ENCODE results near the gene ABHD16B.
"Not testable (repeated sequence)": the region's sequence is repeated elsewhere in the genome, so short reads cannot be mapped to it uniquely, and the experiment has no call there.

Gene ABHD16B

DNA sequence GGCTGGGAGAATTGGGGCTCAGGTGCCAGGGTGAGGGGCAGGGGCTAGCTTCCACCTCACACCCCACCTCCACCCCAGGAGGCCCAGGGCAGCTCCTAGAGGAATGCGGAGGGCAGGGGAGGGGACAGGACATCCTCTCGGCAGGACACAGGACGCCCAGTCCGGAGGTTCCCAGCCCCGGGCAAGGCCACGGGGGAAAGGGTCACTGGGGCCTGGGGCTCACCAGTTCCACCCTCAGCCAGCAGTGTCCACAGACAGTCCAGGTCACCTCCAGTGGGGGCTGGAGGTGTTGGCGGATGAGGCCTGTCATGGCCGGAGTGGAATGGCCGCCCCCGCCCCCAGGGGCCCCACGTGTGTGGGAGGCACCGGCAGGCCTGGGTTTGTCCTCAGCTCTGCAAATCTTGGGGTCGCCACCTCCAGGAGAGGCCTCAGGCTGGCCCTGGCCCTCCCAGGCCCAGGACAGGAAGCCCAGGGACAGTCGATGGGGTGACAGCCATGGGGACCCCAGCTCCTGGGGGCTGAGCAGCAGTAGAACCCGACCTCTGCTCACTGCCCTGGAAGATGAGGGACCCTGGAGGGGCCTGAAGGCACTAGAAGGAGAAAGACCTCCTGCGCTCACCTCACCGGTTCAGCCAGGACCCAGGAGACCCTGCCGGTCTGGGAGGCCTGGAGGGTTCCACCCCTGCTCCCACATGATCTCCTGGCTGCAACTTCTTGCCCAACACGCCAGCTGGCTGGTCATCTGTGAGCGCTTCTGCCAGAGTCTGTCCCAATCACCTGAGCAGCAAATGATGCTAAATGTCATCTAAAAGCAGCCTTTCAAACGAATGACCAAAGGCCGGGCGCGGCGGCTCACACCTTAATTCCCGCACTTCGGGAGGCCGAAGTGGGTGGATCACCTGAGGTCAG is 13.0 kb upstream of the ABHD16B start:
- H3K4me3 ChIP-seq (ENCODE audit: low read depth, low read length) = no peak overlapping the region
- TF ChIP-seq, protein P1, sequence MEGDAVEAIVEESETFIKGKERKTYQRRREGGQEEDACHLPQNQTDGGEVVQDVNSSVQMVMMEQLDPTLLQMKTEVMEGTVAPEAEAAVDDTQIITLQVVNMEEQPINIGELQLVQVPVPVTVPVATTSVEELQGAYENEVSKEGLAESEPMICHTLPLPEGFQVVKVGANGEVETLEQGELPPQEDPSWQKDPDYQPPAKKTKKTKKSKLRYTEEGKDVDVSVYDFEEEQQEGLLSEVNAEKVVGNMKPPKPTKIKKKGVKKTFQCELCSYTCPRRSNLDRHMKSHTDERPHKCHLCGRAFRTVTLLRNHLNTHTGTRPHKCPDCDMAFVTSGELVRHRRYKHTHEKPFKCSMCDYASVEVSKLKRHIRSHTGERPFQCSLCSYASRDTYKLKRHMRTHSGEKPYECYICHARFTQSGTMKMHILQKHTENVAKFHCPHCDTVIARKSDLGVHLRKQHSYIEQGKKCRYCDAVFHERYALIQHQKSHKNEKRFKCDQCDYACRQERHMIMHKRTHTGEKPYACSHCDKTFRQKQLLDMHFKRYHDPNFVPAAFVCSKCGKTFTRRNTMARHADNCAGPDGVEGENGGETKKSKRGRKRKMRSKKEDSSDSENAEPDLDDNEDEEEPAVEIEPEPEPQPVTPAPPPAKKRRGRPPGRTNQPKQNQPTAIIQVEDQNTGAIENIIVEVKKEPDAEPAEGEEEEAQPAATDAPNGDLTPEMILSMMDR (IDR thresholded peaks at IDR 0.05; ENCODE audit: low read depth, low read length) = no peak

DNA sequence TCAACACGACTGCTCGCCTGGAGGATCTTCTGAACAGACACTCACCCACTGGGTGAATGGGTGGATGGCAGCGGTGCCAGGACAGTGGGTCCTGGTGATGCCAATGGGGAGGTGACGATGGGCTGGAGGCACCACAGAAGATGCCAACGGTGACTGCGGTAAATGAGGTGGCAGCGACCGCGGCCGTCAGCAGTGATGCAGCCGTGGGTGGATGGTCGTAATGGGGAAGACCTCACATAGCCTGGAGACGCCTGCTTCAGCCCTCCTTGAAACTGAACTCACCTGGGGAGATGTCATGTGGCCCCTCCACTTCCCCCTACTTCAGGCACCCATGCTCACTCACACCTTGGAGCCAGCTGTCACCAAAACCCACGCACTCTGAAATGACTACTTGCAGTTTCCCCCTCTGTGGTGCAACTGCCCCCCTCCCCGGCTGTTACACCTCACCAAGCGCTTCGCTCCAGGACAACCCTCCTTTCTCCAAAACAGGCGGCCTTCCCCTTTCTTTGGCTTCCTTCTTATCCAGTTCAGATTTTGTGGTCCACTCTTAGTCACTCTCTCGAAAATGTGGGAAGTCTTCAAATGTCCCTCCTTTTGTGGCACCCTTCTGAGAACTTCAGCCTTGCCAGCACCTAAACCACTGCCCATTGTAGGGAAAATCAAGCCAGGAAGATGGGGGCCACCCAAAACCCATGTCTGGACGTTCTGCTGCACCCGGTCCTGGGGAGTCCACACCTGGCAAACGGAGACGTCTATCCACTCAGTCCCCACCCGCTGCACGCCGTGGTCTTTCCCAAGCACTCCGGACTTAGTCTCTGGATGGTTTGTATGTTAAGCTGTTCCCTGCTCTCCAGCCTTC is 10.4 kb upstream of the ABHD16B start:
- TF ChIP-seq, protein P1 (IDR thresholded peaks at IDR 0.05; ENCODE audit: low read depth, low read length) = no peak
- H3K4me3 ChIP-seq (ENCODE audit: low read depth, low read length) = no peak overlapping the region

DNA sequence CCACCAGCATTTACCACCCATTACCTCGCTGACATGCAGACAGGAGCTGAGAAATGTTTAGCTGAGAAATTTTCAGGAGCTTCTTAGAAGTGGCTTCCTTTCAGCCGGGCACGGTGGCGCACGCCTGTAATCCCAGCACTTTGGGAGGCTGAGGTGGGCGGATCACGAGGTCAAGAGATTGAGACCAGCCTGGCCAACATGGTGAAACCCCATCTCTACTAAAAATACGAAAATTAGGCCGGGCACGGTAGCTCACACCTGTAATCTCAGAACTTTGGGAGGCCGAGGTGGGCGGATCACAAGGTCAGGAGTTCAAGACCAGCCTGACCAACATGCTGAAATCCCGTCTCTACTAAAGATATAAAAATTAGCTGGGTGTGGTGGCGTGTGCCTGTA is 9.8 kb upstream of the ABHD16B start:
- H3K4me3 ChIP-seq (ENCODE audit: low read depth, low read length) = not testable (repeated sequence)

DNA sequence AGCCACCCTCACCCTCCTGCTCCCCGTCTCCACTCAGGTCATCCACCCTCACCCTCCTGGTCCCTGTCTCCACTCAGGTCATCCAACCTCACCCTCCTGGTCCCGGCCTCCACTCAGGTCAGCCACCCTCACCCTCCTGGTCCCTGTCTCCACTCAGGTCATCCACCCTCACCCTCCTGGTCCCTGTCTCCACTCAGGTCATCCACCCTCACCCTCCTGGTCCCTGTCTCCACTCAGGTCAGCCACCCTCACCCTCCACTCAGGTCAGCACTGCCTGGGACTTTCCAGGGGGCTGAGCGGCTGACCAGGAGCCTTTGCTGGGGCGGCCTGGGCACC is 7.6 kb upstream of the ABHD16B start:
- H3K4me3 ChIP-seq (ENCODE audit: low read depth, low read length) = not testable (repeated sequence)

DNA sequence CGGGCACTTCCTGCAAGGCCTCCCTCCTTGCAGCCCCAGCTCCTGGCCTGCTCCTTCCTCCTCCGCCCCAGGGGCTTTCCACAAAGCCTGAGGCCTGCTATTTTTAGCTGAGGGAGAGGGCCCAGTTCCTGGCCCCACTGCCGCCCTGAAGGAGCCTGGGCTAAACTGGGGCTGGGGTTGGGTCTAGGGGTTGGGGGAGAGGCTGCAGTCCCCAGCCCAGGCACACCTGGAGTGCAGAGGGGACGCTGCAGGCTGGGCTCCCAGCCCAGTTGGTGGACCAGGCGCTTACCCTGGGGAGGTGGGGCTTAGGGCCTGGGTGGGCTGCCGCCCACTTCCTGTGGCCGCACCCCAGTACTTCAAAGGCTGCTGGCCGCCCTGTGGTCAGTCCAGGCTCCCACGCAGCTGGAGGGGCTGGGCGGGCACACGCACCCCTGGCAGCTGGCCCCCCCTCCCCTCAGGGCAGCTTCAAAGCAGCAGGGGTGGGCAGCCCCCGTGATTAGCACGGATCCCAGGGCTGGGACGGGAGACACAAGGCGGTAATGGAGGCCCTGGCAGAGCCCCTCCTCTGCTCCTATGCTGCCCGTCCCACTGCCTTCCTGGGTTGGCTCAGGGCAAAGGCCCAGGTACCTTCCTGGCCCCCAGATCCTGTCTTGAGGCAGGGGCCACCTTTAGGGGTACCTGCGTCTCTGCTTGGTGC is 7.1 kb upstream of the ABHD16B start:
- TF ChIP-seq, protein P1 (IDR thresholded peaks at IDR 0.05; ENCODE audit: low read depth, low read length) = no peak
- no peak overlapping the region for H3K4me3 ChIP-seq (ENCODE audit: low read depth, low read length)

DNA sequence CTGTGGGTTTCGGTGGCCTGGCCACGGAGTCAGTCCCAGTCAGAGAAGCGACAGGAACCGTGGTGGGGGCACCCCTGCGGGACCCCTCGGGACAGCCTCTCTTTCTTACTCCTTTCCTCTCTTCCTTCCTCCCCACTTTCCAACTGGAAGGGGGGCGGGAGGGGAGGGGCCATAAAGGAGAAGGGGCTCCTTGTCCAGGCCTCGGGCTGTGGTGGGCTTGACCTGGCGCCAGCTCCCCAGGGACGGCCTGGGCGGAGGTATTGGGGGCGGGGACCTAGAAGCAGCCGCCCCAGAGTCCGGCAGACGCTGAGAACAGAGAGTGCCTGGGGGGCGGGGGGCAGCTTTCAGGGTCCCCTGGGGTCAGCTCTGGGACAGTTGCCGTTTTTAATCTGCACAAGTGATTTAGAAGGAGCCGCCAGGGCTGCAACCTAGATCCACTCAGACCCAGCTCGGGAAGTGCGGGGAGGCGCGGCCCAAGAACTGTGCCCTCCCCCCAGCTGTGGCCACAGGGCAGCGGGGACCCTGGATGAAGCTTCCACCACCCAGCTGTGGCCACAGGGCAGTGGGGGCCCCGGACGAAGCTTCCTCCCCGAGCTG is 6.4 kb upstream of the ABHD16B start:
- no peak overlapping the region for H3K4me3 ChIP-seq (ENCODE audit: low read depth, low read length)

DNA sequence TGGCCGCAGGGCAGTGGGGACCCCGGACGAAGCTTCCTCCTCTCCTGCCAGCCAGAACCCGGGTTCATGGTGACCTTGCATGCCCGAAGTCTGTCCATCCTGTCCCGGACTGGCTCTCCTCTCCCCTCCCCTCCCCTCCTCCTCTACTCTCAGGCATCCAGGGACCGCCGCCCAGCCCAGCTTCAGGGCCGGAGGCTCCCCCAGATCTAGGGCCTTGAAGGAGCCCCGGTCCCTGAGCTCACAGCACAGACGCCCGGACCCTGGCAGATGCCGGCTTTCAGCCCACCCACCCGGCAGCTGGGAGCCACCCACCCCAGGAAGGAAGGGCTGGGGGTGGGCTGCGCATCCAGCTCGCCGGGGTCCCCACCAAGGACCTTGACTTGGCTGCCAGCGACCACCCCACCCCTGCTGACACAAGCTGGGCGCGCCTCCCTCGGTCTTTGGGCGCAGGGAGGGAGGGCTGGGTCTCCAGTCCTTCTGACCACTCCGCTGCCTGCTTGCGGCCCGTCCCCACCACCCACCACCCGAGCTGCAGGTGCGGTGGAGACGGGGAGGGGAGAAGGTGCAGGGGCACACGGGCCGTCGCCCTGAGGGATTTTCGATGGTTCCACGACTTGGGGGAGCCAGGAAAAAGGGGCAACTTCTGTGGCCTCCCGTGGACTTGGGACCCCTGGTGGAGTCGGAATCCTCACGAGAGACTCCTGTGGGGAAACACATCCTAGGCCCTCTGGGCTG is 5.8 kb upstream of the ABHD16B start:
- TF ChIP-seq, protein P1 (IDR thresholded peaks at IDR 0.05; ENCODE audit: low read depth, low read length) = no peak
- H3K4me3 ChIP-seq (ENCODE audit: low read depth, low read length) = no peak overlapping the region

More for the DNA sequence above, 6.4 kb upstream of the ABHD16B start:
- TF ChIP-seq, protein P1 (IDR thresholded peaks at IDR 0.05; ENCODE audit: low read depth, low read length) = no peak

Data from WI38 (cell line).